ENCODE measurements around the gene OTUD7B.
"Not testable (repeated sequence)": the region's sequence is repeated elsewhere in the genome, so short reads cannot be mapped to it uniquely, and the experiment has no call there.

The OTUD7B gene

GRCh38 chr1:150003801-150004200 is 6.7 kb downstream of the OTUD7B start:
- DNase-seq (ENCODE audit: low read depth in 2 of 2): no peak

- no peak for DNase-seq (ENCODE audit: low read depth in 2 of 2)
Observed at GRCh38 chr1:150002217-150002616, 8.3 kb downstream of the OTUD7B start.

GRCh38 chr1:150001415-150001814 is 9.1 kb downstream of the OTUD7B start:
- DNase-seq (ENCODE audit: low read depth in 2 of 2): no peak

- DNase-seq (ENCODE audit: low read depth in 2 of 2): no peak
Observed at GRCh38 chr1:149997585-149998262, 12.8 kb downstream of the OTUD7B start.

DNA sequence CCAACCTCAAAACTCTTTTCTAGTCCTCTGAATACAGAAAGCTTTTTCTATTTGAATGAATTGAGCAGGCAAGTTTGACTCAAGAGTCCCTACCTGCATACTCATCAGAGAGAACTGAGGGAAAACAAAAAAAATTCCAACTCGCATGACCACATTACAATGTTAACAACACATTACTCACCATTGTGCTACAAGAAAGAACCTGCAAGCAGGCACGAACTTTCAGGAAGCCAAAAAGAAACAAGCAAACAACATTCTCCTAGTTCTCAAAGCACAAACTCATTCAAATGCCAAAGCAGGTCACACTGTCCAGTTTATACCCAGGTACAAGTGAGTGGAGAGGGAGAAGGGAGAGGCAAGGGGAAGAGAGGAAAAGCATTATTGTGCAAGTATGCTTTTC is 14.6 kb downstream of the OTUD7B start:
- DNase-seq (ENCODE audit: low read depth in 2 of 2): no peak

GRCh38 chr1:149993764-149994163 is 16.8 kb downstream of the OTUD7B start:
- DNase-seq (ENCODE audit: low read depth in 2 of 2): no peak

- no peak for DNase-seq (ENCODE audit: low read depth in 2 of 2)
Observed at GRCh38 chr1:149993181-149993580, 17.3 kb downstream of the OTUD7B start.

GRCh38 chr1:149987297-149987595 is 23.3 kb downstream of the OTUD7B start:
- DNase-seq (ENCODE audit: low read depth in 2 of 2): no peak

- no peak for DNase-seq (ENCODE audit: low read depth in 2 of 2)
Observed at GRCh38 chr1:149986486-149987296, 23.8 kb downstream of the OTUD7B start.

- no peak for DNase-seq (ENCODE audit: low read depth in 2 of 2)
Observed at GRCh38 chr1:149979972-149980540, 30.5 kb downstream of the OTUD7B start.

DNA sequence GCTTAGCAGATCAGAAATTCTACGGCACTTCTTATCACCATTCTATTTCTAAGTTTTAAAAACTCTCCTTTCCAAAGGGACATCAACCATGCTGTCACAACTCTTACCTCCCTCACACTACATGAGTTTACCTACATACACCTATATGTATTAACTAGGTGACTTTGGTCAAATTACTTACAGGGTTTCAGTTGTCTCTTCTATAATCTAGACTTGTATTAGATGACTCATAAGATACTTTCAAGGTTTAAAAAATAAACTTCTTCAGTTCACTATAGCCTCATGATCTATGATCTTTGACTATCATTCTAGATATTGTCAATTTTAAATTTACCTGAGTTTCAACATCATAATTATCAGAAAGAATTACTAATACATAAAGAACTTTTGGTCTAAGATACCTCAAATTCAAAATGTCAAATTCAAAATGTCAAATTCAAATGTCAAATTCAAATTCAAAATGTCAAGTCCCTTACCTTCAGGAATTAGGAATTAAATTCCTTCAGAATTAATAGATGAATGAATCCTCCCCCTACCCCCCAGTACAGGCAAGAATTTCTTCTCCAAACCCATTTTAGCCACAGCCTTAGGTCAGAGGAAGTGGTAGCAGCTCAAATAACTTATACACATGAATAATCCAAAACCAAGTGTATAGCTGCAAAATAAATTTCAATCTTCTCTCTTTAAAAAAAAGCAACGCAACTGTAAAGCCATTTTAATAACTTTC is 31.1 kb downstream of the OTUD7B start:
- DNase-seq (ENCODE audit: low read depth in 2 of 2): no peak

DNA sequence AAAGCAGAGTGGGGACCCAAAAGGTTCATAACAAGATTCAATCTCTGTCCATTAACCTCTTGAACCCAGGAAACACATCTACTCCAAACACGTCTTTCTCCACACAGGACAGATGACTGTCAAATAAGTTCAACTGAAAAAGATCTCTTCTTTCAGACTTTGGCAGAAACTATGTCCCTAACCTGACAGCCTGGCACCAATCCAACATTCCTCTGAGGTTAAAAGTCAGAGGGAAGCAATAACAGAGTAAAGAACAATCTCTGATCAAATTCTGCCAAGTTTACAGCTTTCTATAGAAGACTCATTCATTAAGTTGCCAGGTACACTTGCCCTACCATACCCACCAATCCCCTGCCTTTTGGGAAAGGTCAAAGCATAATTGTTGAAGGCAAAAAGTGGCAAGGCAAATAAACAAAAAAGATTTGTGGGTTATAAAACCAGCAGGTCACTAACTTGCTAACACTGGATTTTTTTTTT is 31.9 kb downstream of the OTUD7B start:
- no peak for DNase-seq (ENCODE audit: low read depth in 2 of 2)

DNA sequence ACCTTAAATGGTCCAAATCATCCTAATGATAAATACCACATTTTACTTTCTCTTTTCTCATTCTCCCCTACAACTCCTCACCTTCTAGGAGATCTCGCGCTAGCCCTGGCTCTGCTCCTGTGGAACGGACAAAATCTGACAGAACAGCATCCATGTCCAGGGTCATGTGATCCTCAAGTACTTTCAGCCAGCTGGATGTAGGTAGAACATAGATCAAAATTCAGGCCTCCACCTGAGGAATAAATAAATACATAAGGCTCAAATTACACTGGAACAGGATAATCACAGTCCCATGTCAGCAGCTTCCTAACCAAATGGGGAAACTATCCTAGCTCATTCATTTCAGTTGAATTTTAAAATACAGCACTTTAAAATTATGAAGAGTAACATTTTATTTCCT is 33.2 kb downstream of the OTUD7B start:
- DNase-seq (ENCODE audit: low read depth in 2 of 2): no peak

GRCh38 chr1:149972547-149972946 is 38.0 kb downstream of the OTUD7B start:
- no peak for DNase-seq (ENCODE audit: low read depth in 2 of 2)

DNA sequence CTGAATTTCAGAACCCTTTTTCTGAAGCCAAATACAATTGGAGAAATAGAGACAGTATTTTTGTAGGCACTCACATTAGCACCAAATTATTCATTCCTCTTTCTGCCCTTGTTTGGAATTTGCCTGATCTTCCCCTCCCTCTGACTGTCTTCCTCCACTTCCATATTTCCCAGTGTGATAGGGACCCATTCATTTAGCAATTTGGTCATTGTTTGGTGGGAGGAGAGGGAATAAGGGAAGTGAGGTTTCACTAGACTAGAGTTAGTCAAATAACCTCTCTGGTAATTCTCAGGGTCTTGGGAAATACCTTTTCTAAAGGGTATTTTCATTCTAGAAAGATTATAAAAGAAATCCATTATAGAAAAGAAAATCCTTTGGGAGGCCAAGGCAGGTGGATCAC is 42.9 kb downstream of the OTUD7B start:
- DNase-seq (ENCODE audit: low read depth in 2 of 2): no peak

DNA sequence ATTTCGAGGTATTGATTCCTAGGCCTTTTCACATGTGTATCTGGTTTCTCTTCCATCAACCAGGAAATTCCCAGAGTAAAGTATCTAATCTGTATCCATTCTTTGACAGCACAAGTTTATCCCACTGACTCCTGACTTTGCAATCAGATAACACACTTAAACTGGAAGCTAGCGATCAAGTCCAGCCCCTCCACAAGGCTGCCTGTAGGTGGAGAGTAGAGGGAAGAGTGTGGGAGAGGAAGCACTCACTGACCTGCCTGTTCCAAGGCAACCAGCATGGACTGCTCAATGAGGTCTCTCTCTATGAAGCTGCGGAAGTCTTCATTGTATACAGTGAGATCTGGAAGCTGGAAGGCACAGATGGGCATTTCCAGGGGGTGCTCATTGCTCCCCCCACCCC is 43.5 kb downstream of the OTUD7B start:
- no peak for DNase-seq (ENCODE audit: low read depth in 2 of 2)

GRCh38 chr1:149966405-149966804 is 44.1 kb downstream of the OTUD7B start:
- no peak for DNase-seq (ENCODE audit: low read depth in 2 of 2)

GRCh38 chr1:149965440-149965839 is 45.1 kb downstream of the OTUD7B start:
- DNase-seq (ENCODE audit: low read depth in 2 of 2): no peak

GRCh38 chr1:149963358-149963757 is 47.2 kb downstream of the OTUD7B start:
- DNase-seq (ENCODE audit: low read depth in 2 of 2): no peak

- no peak for DNase-seq (ENCODE audit: low read depth in 2 of 2)
Observed at GRCh38 chr1:149962736-149963135, 47.8 kb downstream of the OTUD7B start.

GRCh38 chr1:149962039-149962647 is 48.4 kb downstream of the OTUD7B start:
- DNase-seq (ENCODE audit: low read depth in 2 of 2): peak in 1 of 2 donors; percentile 16

- DNase-seq (ENCODE audit: low read depth in 2 of 2): not testable (repeated sequence)
Observed at GRCh38 chr1:149957548-149957947, 53.0 kb downstream of the OTUD7B start.
